Activated CD4-positive, alpha-beta T cell treated with anti-CD3 and anti-CD28 coated beads, Interleukin-2, amount 10 ng/mL, durations not matched to agents 24 days and 14 days (primary cell): Measurements from ENCODE around the gene SERPIND1. TPM values are rescaled to one million over a fixed set of nuclear protein-coding genes. Genes with fewer than 3 reads are reported as not detected.
"Not testable (repeated sequence)": the region's sequence is repeated elsewhere in the genome, so short reads cannot be mapped to it uniquely, and the experiment has no call there.

Source experiments
- DNase-seq: peaks from one replicate; pipeline ENCODE4 v3.0.0; 2022
- H3K27ac Mint-ChIP-seq: one replicate; pipeline ENCODE4 v1.8.0; 2022; ENCODE audit warnings: mild to moderate bottlenecking, mixed read lengths
- H3K27me3 Mint-ChIP-seq: one replicate; pipeline ENCODE4 v1.8.0; 2022; ENCODE audit warnings: mixed read lengths
- H3K36me3 Mint-ChIP-seq: one replicate; pipeline ENCODE4 v1.8.0; 2022; ENCODE audit warnings: low read depth, mild to moderate bottlenecking, mixed read lengths
- H3K4me1 Mint-ChIP-seq: one replicate; pipeline ENCODE4 v1.8.0; 2021; ENCODE audit warnings: mixed read lengths
- H3K4me3 Mint-ChIP-seq: one replicate; pipeline ENCODE4 v1.8.0; 2022; ENCODE audit warnings: mild to moderate bottlenecking, moderate library complexity, mixed read lengths
- H3K9me3 Mint-ChIP-seq: one replicate; pipeline ENCODE4 v1.8.0; 2021; ENCODE audit warnings: mixed read lengths
- intact Hi-C: fragments of 100-400 bp; cut with micrococcal nuclease; formaldehyde crosslinking; loops from one replicate; pipeline ENCODE4 v1.15.1; 2023
- total RNA-seq: library from RNA; stranded (reverse); gene quantifications from 2 replicates; pipeline ENCODE4 v1.2.3, GENCODE V29; 2022

Gene SERPIND1
- total RNA-seq, 1 donor from 2014 or later = not detected

- H3K27ac Mint-ChIP-seq = no peak overlapping the region
- peaks cover 21% of the 10 kb centered on the region for H3K36me3 Mint-ChIP-seq
- intact Hi-C loops = no loop called here
- H3K4me3 Mint-ChIP-seq = no peak overlapping the region
- H3K27me3 Mint-ChIP-seq = no peaks in the 10 kb centered on the region
- no peaks in the 10 kb centered on the region for H3K4me1 Mint-ChIP-seq
- no peaks in the 10 kb centered on the region for H3K9me3 Mint-ChIP-seq
- no peak for DNase-seq
Measured at GRCh38 chr22:20752104-20752741, 21.7 kb upstream of the SERPIND1 start.

- DNase-seq = no peak
- Mint-ChIP-seq H3K27me3 (no peaks in the 10 kb centered on the region), H3K9me3 (no peaks in the 10 kb centered on the region), H3K4me1 (no peaks in the 10 kb centered on the region), H3K27ac (no peak overlapping the region), H3K36me3 (peaks cover 23% of the 10 kb centered on the region), H3K4me3 (no peak overlapping the region)
- intact Hi-C loops = no loop called here
Measured at GRCh38 chr22:20752873-20753272, 21.0 kb upstream of the SERPIND1 start.

GRCh38 chr22:20756846-20757245 is 17.1 kb upstream of the SERPIND1 start:
- H3K4me3 Mint-ChIP-seq = no peak overlapping the region
- H3K27ac Mint-ChIP-seq = no peak overlapping the region
- no peaks in the 10 kb centered on the region for H3K4me1 Mint-ChIP-seq
- intact Hi-C loops = no loop called here
- peaks cover 25% of the 10 kb centered on the region for H3K36me3 Mint-ChIP-seq
- no peaks in the 10 kb centered on the region for H3K9me3 Mint-ChIP-seq
- no peak for DNase-seq
- H3K27me3 Mint-ChIP-seq = no peaks in the 10 kb centered on the region

GRCh38 chr22:20758688-20759087 is 15.2 kb upstream of the SERPIND1 start:
- Mint-ChIP-seq H3K27ac (no peak overlapping the region), H3K4me3 (no peak overlapping the region), H3K27me3 (no peaks in the 10 kb centered on the region), H3K9me3 (no peaks in the 10 kb centered on the region), H3K4me1 (no peaks in the 10 kb centered on the region), H3K36me3 (peaks cover 29% of the 10 kb centered on the region)
- no peak for DNase-seq
- intact Hi-C loops = no loop called here

GRCh38 chr22:20760084-20760483 is 13.8 kb upstream of the SERPIND1 start:
- H3K4me3 Mint-ChIP-seq = no peak overlapping the region
- H3K36me3 Mint-ChIP-seq = peaks cover 33% of the 10 kb centered on the region
- intact Hi-C loops = no loop called here
- DNase-seq = no peak
- H3K9me3 Mint-ChIP-seq = no peaks in the 10 kb centered on the region
- no peaks in the 10 kb centered on the region for H3K4me1 Mint-ChIP-seq
- H3K27me3 Mint-ChIP-seq = no peaks in the 10 kb centered on the region
- no peak overlapping the region for H3K27ac Mint-ChIP-seq

GRCh38 chr22:20761536-20761935 is 12.4 kb upstream of the SERPIND1 start:
- no peak for DNase-seq
- H3K27me3 Mint-ChIP-seq = no peaks in the 10 kb centered on the region
- H3K27ac Mint-ChIP-seq = no peak overlapping the region
- H3K36me3 Mint-ChIP-seq = peaks cover 34% of the 10 kb centered on the region
- H3K4me3 Mint-ChIP-seq = no peak overlapping the region
- H3K4me1 Mint-ChIP-seq = no peaks in the 10 kb centered on the region
- H3K9me3 Mint-ChIP-seq = no peaks in the 10 kb centered on the region
- intact Hi-C loops = no loop called here

- DNase-seq = no peak
Measured at GRCh38 chr22:20762233-20762796, 11.6 kb upstream of the SERPIND1 start.

GRCh38 chr22:20763630-20764470 is 10.1 kb upstream of the SERPIND1 start:
- Mint-ChIP-seq H3K9me3 (no peaks in the 10 kb centered on the region), H3K4me3 (no peak overlapping the region), H3K36me3 (peaks cover 29% of the 10 kb centered on the region), H3K4me1 (peaks cover 4% of the 10 kb centered on the region), H3K27ac (no peak overlapping the region), H3K27me3 (no peaks in the 10 kb centered on the region)
- intact Hi-C loops = no loop called here
- no peak for DNase-seq

More at GRCh38 chr22:20762233-20762796, 11.6 kb upstream of the SERPIND1 start:
- H3K36me3 Mint-ChIP-seq = peaks cover 30% of the 10 kb centered on the region
- H3K4me3 Mint-ChIP-seq = no peak overlapping the region
- H3K4me1 Mint-ChIP-seq = no peaks in the 10 kb centered on the region
- H3K9me3 Mint-ChIP-seq = no peaks in the 10 kb centered on the region
- no peak overlapping the region for H3K27ac Mint-ChIP-seq
- no peaks in the 10 kb centered on the region for H3K27me3 Mint-ChIP-seq
- intact Hi-C loops = no loop called here

GRCh38 chr22:20764471-20764720 is 9.5 kb upstream of the SERPIND1 start:
- intact Hi-C loops = no loop called here
- Mint-ChIP-seq H3K27ac (no peak overlapping the region), H3K4me3 (no peak overlapping the region), H3K9me3 (no peaks in the 10 kb centered on the region), H3K4me1 (peaks cover 4% of the 10 kb centered on the region), H3K36me3 (peaks cover 31% of the 10 kb centered on the region), H3K27me3 (no peaks in the 10 kb centered on the region)
- no peak for DNase-seq

- Mint-ChIP-seq H3K27ac (no peak overlapping the region), H3K36me3 (peaks cover 32% of the 10 kb centered on the region), H3K4me1 (peaks cover 4% of the 10 kb centered on the region), H3K9me3 (no peaks in the 10 kb centered on the region), H3K4me3 (no peak overlapping the region), H3K27me3 (no peaks in the 10 kb centered on the region)
- intact Hi-C loops = no loop called here
- no peak for DNase-seq
Measured at GRCh38 chr22:20764729-20765128, 9.2 kb upstream of the SERPIND1 start.

GRCh38 chr22:20765938-20766337 is 8.0 kb upstream of the SERPIND1 start:
- peaks cover 30% of the 10 kb centered on the region for H3K36me3 Mint-ChIP-seq
- H3K9me3 Mint-ChIP-seq = no peaks in the 10 kb centered on the region
- no peaks in the 10 kb centered on the region for H3K27me3 Mint-ChIP-seq
- no peak for DNase-seq
- peaks cover 4% of the 10 kb centered on the region for H3K4me1 Mint-ChIP-seq
- H3K27ac Mint-ChIP-seq = no peak overlapping the region
- no peak overlapping the region for H3K4me3 Mint-ChIP-seq
- intact Hi-C loops = no loop called here

- Mint-ChIP-seq H3K4me3 (no peak overlapping the region), H3K27ac (no peak overlapping the region), H3K4me1 (peaks cover 4% of the 10 kb centered on the region), H3K36me3 (peaks cover 28% of the 10 kb centered on the region), H3K9me3 (no peaks in the 10 kb centered on the region), H3K27me3 (no peaks in the 10 kb centered on the region)
- intact Hi-C loops = no loop called here
- DNase-seq = no peak
Measured at GRCh38 chr22:20766530-20766929, 7.4 kb upstream of the SERPIND1 start.

- H3K9me3 Mint-ChIP-seq, H3K27me3 Mint-ChIP-seq, H3K4me3 Mint-ChIP-seq, intact Hi-C loops, H3K27ac Mint-ChIP-seq, H3K4me1 Mint-ChIP-seq, DNase-seq: not testable (repeated sequence)
- H3K36me3 Mint-ChIP-seq = peaks cover 14% of the 10 kb centered on the region
Measured at GRCh38 chr22:20769496-20769826, 4.5 kb upstream of the SERPIND1 start.

- no peak overlapping the region for H3K4me3 Mint-ChIP-seq
- H3K27me3 Mint-ChIP-seq = no peaks in the 10 kb centered on the region
- H3K27ac Mint-ChIP-seq = no peak overlapping the region
- H3K4me1 Mint-ChIP-seq = peaks cover 4% of the 10 kb centered on the region
- peaks cover 10% of the 10 kb centered on the region for H3K36me3 Mint-ChIP-seq
- intact Hi-C loops = no loop called here
- no peaks in the 10 kb centered on the region for H3K9me3 Mint-ChIP-seq
- no peak for DNase-seq
Measured at GRCh38 chr22:20771918-20772625, 1.8 kb upstream of the SERPIND1 start.
